GM19240 (cell line): ENCODE measurements around the gene PRKCSH.
A peak's percentile ranks its signal among the peaks of the same experiment; 100 is the strongest.

ENCODE experiments used
- DNase-seq: peaks from one replicate; pipeline ENCODE4 v3.0.0; 2011; ENCODE audit warnings: low spot score; ENCODE audit not compliant: insufficient read length

Gene PRKCSH

DNA sequence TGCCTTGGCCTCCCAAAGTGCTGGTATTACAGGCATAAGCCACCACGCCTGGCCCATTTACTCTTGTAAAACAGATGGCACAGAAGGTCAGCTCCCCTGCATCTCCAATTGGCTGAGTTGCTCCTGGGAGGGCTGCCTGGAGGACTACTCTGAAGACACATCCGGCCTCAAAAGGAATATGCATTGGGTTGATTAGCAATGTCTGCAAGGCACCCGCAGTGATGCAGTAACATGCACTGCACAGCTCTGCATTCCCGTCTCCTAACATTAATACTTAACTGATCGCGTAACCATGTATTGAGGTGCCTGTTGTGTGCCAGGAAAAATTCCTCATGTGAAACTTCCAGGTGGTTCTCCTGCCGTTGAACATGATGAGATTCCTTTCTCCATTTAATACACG is 40.4 kb downstream of the PRKCSH start:
- DNase-seq = no peak

GRCh38 chr19:11478167-11479089 is 43.0 kb downstream of the PRKCSH start:
- no peak for DNase-seq

DNA sequence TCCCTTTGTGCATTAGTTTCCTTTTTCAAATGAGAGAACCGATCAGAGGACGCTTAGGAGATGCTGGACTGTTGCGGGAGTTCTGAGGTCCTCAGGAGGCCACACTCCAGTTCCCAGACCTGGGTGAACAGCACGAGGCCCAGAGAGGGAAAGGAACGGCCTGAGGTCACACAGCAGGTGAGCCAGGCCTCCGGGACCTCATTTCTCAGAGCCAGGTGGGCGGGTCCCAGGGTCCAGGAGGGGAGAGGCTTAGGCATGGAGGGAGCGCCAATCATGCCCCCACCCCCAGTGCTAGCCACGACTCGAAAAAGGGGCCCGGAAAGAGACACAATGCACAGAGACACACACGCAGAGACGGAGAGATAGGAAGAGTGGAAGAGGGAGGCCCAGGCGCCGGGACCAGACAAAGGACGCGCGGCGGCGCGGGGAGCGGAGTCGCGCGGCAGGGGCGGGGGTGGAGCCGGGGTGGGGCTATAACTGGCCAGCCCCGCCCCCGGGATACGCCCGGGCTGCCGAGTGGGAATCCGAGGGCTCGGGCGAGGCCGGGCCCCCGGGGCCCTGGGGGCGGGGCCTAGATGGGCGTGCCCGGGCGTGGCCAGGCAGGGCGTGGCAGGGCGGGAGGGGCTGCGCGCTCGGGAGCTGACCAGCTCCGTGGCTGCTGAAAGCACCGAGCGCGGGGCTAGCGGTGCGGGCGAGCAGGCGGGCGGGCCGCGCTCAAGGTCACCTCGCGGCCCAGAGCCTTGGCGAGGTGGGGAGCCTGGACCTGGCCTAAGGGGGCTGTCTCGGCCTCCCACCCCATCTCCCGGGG is 43.9 kb downstream of the PRKCSH start:
- DNase-seq = no peak

DNA sequence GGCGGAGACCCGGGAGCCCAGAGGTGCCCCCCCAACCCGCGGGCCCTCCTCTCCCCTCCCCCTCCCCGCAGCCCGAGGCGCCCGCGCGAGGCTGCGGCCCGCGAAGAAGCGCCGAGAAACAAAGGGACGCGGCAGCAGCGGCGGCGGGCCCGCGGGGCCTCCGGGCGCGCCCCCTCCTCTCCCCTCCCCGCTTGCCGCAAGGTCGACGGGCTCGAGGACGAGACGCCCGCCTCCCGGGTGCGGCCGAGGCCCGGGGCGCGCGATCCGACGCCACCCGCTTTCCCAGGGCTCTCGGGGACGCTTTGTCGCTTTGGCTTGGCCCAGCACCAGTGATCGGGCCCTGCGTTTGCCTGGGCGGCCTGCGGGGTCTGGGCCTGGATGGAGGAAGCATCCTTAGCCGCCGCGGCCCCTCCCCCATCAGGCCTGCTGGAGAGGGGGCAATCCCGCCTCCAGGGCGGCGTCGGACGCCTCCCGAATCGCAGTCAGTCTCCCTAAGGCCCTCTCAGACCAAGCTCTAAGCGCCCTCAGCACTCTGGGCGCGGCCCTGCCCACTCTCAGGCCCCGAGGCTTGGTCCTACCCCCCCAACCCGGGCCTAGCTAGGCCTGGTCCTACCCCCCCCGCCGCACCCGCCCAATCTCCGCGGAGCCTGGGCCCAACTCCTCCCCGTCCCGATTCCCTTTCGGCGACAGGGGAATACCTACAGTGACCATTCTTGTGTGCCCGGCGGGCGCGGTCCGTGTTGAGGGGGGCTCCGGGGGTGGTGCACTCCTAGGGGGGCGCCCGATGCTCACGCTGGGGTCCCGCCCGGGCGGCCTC is 44.7 kb downstream of the PRKCSH start:
- DNase-seq = no peak

GRCh38 chr19:11480715-11481533 is 45.5 kb downstream of the PRKCSH start, which contains the start of gene ELAVL3:
TSS of gene ELAVL3 (minus strand) at chr19:11481046. CDS start at chr19:11480608, 438 bp downstream.
- no peak for DNase-seq

DNA sequence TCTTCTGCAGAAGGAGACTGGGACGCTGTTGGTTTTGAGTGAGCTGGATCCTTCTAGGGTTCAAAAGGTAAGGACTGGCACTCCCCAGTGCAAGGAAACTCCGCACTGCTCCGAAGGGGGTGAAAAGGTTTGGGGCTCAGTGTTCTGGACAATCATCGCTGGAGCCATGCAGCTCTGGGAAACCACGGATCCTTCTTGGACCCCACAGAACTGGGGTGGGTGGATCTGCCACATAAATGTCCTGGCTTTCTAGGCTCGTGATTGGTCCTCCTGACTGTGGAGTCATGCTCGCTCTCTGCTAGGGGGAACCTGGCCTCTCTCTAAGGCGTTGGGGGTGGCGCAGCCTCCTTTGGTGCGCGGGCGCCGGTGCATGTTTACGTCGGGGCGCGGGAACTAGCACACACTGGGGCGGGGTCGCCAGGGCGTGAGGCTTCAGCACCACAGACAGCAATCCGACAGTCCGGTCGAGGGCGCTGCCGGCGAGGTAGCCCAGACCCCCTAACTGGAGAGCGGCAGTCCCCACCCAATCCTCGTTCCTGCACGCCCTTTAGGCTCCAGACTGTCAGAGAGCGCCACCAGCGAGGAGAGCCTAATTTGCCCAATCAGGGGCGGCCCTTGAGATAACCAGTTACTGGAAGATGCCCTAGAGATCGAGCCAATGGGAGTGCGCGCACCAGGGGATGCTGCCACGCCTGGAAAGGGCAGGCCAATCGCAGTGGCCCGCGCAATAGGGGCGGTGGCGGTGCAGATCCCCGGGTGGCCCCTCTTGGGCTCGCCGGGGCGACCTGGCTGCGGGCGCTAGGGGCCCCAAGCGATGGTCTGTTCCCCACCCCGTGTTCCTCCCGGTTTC is 46.3 kb downstream of the PRKCSH start:
- peak; percentile 82 for DNase-seq

GRCh38 chr19:11482384-11483050 is 47.1 kb downstream of the PRKCSH start:
- DNase-seq = peak; percentile 97

GRCh38 chr19:11483366-11484111 is 48.1 kb downstream of the PRKCSH start:
- no peak for DNase-seq

GRCh38 chr19:11485245-11485837 is 49.9 kb downstream of the PRKCSH start:
- no peak for DNase-seq

DNA sequence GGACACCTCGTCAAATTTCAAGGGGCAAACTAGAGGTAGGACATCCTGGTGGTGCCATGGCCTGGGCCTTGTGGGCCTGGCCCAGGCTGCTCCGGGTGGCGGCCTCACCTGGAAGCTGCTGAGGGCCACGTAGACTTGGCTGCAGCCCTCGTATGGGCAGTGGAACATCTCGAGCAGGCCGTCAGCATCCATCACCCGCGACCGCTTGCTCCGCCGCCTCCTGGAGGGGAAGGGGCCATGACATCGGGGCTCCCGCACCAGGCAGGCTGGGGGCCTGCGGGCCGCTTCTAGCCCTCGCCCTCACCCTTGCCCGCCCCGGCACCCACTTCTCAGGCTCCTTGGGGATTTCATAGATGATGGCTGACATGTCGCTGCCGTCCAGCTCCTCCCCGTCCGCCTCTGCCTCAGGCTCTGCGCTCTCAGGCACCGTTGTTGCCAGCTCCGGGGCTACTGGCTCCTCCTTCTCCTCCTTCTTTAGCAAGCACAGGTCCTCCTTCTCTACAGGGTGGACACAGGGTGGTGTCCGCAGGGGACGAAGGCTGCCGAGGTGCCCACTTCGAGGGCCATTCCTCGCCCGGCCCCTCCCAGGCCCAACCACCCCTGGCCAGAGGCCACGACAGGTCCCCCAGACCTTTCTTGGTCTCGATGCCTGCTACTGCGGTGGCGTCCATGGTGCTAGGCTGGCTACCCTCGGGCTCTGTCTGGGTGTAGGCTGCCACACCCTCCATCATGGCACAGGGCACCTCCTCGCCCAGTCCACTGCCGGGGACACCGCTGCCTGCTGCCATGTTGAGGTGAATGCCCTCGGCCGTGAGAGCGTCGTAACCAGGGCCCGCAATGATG is 51.4 kb downstream of the PRKCSH start:
- DNase-seq = no peak

- DNase-seq = no peak
Observed at GRCh38 chr19:11489378-11489777, 53.9 kb downstream of the PRKCSH start.

DNA sequence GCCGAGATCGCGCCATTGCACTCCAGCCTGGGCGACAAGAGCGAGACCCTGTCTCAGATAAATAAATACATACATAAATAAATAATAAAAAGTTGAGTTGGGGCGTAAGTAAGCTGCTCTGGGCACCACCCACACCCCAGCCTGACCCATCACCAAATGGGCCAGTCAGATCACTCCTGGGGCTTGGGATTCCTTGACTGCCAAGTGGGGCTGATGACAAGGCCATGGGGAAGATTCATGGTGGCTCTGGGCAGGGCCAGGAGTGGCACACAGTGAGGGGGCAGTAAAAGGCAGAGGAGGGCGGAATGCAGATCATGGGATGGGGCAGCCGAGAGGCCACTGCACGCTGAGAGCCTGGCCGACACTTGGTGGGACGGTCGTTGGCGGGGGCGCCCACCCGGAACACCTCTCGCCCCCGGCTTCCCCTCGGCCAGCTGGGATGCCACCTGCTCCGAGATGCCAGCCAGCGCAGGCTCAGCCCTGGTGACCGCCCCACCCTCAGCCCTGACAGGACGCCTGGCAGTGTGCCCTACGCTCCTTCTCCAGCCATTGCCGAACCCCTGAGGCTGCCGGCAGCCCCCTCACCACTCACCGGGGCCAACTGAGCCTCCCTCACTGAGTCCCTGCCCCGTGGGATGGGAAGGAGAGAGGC is 59.3 kb downstream of the PRKCSH start:
- DNase-seq = no peak

DNA sequence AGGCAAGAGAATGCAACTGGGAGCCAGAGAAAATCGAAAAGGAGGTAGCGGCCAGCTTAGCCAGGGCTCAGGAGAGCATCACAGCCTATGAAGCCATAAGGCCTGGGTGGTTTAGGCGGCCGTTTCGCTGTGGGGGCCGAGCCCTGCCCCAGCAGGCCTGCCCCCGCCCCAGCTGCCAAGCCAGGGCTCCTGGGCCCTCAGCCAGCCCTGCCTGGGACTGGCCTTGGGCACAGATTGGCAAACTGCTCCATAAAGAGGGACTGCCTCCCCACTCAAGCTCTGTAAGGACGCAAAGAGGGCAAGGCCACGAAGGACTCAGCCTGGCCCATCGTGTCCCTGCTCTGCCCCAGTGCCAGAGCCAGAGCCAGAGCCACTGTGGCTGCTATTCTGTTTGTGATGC is 60.0 kb downstream of the PRKCSH start:
- no peak for DNase-seq

DNA sequence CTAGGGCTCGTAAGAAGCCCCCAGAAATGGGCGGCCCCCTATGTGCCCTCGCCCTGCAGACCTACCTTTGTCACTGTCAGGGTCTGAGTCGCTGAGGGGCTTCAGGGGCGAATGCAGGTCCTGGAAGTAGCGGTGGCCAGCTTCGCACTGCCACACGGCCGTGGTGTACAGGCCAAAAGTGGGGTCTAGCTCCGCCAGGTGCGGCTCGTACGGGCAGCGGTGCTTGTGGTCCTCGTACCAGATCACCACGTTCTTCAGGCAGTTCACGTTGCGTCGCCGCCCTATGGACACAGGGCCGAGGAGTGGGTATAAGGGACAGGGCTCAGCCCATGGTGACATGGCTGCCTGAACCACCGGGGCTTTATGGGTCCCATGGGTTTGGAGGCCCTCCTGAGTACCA is 60.5 kb downstream of the PRKCSH start:
- DNase-seq = no peak

DNA sequence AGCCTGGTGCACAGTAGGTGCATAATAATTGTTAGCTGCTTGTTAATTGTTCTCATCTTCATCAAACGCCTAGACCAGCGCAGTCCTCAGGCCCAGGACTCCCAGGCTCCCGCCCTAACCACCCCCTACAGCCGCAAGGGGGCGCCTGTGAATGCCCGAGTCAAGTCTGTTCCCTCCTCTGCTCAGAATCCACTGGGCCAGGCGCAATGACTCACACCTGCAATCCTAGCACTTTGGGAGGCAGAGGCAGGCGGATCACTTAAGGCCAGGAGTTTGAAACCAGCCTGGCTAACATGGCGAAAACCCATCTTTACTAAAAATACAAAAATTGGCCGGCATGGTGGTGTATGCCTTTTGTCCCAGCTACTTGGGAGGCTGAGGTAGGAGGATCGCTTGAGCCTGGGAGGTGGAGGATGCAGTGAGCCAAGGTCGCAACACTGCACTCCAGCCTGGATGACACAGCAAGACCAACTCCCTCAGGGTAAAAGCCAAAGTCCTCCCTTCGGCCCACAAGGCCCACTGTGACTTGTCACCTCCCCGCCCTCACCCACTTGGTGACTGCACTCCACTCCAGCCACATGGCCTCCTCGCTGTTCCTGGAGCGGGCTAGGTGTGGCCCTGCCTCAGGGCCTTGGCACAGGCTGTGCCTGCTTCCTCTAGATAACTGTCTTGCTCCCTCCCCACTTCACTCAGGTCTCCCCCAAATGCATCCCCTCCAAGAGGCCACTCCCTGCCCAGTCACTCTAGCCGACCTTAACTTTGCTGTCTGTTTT is 61.1 kb downstream of the PRKCSH start:
- DNase-seq = no peak

- DNase-seq = no peak
Observed at GRCh38 chr19:11499220-11499726, 63.8 kb downstream of the PRKCSH start.
